Effector memory CD4-positive, alpha-beta T cell (primary cell): ENCODE measurements around the gene TPRX2.
"Not testable (repeated sequence)": the region's sequence is repeated elsewhere in the genome, so short reads cannot be mapped to it uniquely, and the experiment has no call there.

Experiments
- DNase-seq, 3 donors: peaks; one replicate each; pipeline ENCODE4 v3.0.0-alpha.2; 2020
- H3K27ac ChIP-seq: 2 replicates; pipeline ENCODE4 v1.7.0; 2013; ENCODE audit warnings: mild to moderate bottlenecking, low read length, moderate library complexity; ENCODE audit not compliant: insufficient read depth, poor library complexity, severe bottlenecking
- H3K27me3 ChIP-seq: replicated peaks from 2 replicates; pipeline ENCODE4 v1.7.0; 2013; ENCODE audit warnings: mild to moderate bottlenecking, low read length; ENCODE audit not compliant: insufficient read depth, control insufficient read depth, poor library complexity, severe bottlenecking
- H3K36me3 ChIP-seq: 2 replicates; pipeline ENCODE4 v1.7.0; 2013; ENCODE audit warnings: mild to moderate bottlenecking, low read length, moderate library complexity; ENCODE audit not compliant: control insufficient read depth, insufficient read depth
- H3K4me1 ChIP-seq: 2 replicates; pipeline ENCODE4 v1.7.0; 2013; ENCODE audit warnings: low read length, mild to moderate bottlenecking; ENCODE audit not compliant: control insufficient read depth, insufficient read depth, poor library complexity, severe bottlenecking
- H3K4me3 ChIP-seq: 2 replicates; pipeline ENCODE4 v1.7.0; 2013; ENCODE audit warnings: low read length, low read depth, mild to moderate bottlenecking; ENCODE audit not compliant: insufficient read depth, poor library complexity, severe bottlenecking
- H3K9me3 ChIP-seq: 2 replicates; pipeline ENCODE4 v1.7.0; 2013; ENCODE audit warnings: mild to moderate bottlenecking, low read length, moderate library complexity; ENCODE audit not compliant: control insufficient read depth

Gene TPRX2

DNA sequence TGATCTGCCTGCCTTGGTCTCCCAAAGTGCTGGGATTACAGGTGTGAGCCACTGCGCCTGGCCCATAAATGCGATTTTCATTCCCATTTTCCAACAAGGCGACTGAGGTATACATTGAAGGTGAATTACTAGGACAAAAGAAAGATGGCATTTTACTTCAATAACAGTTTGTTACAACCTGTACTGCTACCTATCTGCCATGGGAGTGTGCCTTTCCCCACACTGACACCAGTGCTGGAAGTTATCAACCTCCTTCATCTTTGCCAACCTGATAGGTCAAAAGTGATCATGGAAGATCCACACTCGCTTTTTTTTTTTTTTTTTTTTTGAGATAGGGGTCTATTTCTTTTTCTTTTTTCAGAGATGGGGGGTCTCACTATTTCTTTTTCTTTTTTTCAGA, 26.3 kb upstream of the TPRX2 start:
- Histone ChIP-seq H3K36me3 (no peaks in the 10 kb centered on the region), H3K27ac (no peak overlapping the region), H3K4me3 (no peak overlapping the region), H3K4me1 (no peaks in the 10 kb centered on the region), H3K27me3 (no peaks in the 10 kb centered on the region), H3K9me3 (no peaks in the 10 kb centered on the region)
- no peak for DNase-seq

- Histone ChIP-seq H3K4me1 (no peaks in the 10 kb centered on the region), H3K27ac (no peak overlapping the region), H3K36me3 (no peaks in the 10 kb centered on the region), H3K27me3 (no peaks in the 10 kb centered on the region), H3K4me3 (no peak overlapping the region), H3K9me3 (no peaks in the 10 kb centered on the region)
- DNase-seq, result no peak
These were observed 23.0 kb upstream of the TPRX2 start for GRCh38 chr19:47836038-47836437.

DNA sequence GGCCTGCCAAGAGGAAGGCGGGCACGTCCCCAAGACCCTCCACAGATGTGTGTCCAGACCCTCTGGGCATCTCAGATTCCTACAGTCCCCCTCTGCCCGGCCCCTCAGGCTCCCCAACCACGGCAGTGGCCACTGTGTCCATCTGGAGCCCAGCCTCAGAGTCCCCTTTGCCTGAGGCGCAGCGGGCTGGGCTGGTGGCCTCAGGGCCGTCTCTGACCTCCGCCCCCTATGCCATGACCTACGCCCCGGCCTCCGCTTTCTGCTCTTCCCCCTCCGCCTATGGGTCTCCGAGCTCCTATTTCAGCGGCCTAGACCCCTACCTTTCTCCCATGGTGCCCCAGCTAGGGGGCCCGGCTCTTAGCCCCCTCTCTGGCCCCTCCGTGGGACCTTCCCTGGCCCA, 19.6 kb upstream of the TPRX2 start:
- H3K9me3 ChIP-seq, result no peaks in the 10 kb centered on the region
- no peaks in the 10 kb centered on the region for H3K27me3 ChIP-seq
- H3K36me3 ChIP-seq, result no peaks in the 10 kb centered on the region
- no peaks in the 10 kb centered on the region for H3K4me1 ChIP-seq
- no peak overlapping the region for H3K27ac ChIP-seq
- no peak for DNase-seq
- H3K4me3 ChIP-seq, result no peak overlapping the region

- Histone ChIP-seq H3K27ac (no peak overlapping the region), H3K36me3 (no peaks in the 10 kb centered on the region), H3K4me3 (no peak overlapping the region), H3K4me1 (no peaks in the 10 kb centered on the region), H3K9me3 (no peaks in the 10 kb centered on the region), H3K27me3 (no peaks in the 10 kb centered on the region)
- no peak for DNase-seq
These were observed 19.1 kb upstream of the TPRX2 start for GRCh38 chr19:47839913-47840312.

DNA sequence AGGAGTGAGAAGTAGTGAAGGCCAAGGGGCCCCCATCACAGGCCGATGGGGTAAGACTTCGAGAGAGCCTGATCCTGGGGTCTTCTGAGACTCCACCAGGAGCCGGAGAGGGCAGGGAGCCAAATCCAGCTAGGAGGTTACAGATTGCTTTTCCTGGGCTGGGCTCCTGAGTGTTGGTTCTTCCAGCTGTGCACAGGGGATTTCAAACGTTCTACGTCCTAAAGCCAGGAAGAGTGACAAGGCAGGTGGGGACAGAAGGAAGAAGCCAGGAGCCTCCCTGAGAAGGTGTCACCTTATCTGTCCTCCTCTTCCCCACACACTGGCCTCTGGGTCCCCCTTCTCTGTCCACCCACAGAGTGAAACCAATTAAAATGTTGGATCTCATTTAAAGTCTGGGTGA, 16.1 kb upstream of the TPRX2 start:
- Histone ChIP-seq H3K27ac (no peak overlapping the region), H3K9me3 (no peaks in the 10 kb centered on the region), H3K4me1 (no peaks in the 10 kb centered on the region), H3K36me3 (no peaks in the 10 kb centered on the region), H3K27me3 (no peaks in the 10 kb centered on the region), H3K4me3 (no peak overlapping the region)
- DNase-seq, result no peak

GRCh38 chr19:47848425-47848822, 10.6 kb upstream of the TPRX2 start:
- Histone ChIP-seq H3K4me3 (no peak overlapping the region), H3K27me3 (peaks cover 10% of the 10 kb centered on the region), H3K9me3 (no peaks in the 10 kb centered on the region), H3K27ac (no peak overlapping the region), H3K4me1 (no peaks in the 10 kb centered on the region), H3K36me3 (no peaks in the 10 kb centered on the region)
- no peak for DNase-seq

GRCh38 chr19:47848823-47849473, 10.1 kb upstream of the TPRX2 start:
- peaks cover 10% of the 10 kb centered on the region for H3K27me3 ChIP-seq
- H3K36me3 ChIP-seq, result no peaks in the 10 kb centered on the region
- no peak overlapping the region for H3K4me3 ChIP-seq
- H3K9me3 ChIP-seq, result no peaks in the 10 kb centered on the region
- H3K27ac ChIP-seq, result no peak overlapping the region
- no peaks in the 10 kb centered on the region for H3K4me1 ChIP-seq
- DNase-seq, result peak in 1 of 3 donors; percentile 2

GRCh38 chr19:47853003-47853402, 6.0 kb upstream of the TPRX2 start:
- Histone ChIP-seq H3K27ac (no peak overlapping the region), H3K27me3 (peaks cover 10% of the 10 kb centered on the region), H3K4me3 (no peak overlapping the region), H3K4me1 (no peaks in the 10 kb centered on the region), H3K36me3 (no peaks in the 10 kb centered on the region), H3K9me3 (no peaks in the 10 kb centered on the region)
- no peak for DNase-seq

DNA sequence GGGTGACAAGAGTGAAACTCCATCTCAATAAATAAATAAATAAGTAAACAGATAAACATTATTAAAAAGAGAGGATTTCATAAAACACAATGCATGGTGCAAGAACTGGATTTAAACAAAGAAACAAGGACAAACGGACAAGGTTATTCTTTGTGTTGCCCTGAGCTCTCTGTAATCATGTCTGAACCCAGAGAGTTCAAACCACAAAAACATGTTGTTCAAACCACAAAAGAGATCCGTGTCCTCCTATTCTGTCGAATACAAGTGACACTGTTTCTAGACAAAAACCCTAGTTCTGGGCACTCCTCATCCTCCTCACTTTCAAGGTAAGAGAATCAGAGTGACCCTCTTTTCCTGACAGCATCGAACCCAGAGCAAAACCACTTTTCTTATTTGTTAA, 4.6 kb upstream of the TPRX2 start:
- H3K4me3 ChIP-seq, result no peak overlapping the region
- no peak for DNase-seq
- H3K27ac ChIP-seq, result no peak overlapping the region
- peaks cover 4% of the 10 kb centered on the region for H3K27me3 ChIP-seq
- H3K36me3 ChIP-seq, result no peaks in the 10 kb centered on the region
- no peaks in the 10 kb centered on the region for H3K4me1 ChIP-seq
- no peaks in the 10 kb centered on the region for H3K9me3 ChIP-seq

DNA sequence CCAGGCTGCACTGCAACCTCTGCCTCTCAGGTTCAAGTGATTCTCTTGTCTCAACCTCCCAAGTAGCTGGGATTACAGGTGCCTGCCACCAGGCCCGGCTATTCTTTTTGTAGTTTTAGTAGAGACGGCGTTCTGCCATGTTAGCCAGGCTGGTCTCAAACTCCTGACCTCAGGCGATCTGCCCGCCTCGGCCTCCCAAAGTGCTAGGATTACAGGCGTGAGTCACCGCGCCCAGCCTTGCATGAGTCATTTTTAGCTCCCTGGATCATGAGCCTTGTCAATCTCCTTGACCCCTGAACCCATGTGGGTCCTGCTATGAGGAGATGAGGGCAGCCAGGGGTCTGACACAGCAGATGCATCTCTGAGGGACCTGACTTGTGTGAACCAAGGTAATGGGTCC, 804 bp upstream of the TPRX2 start:
- not testable (repeated sequence) for H3K9me3 ChIP-seq, DNase-seq, H3K36me3 ChIP-seq, H3K27ac ChIP-seq, H3K4me1 ChIP-seq, H3K27me3 ChIP-seq, H3K4me3 ChIP-seq
